Astrocyte (in vitro differentiated cells and primary cell): ENCODE results near the gene MELTF. TPM values are rescaled to one million over a fixed set of nuclear protein-coding genes. Genes with fewer than 3 reads are reported as not detected.

Source experiments
- DNase-seq: peaks from one replicate; pipeline ENCODE4 v3.0.0-alpha.2; 2010; ENCODE audit warnings: low read depth
- FAIRE-seq: peaks from 2 replicates; lab custom pipeline; 2011; peaks lifted over from hg19 to GRCh38; lab: Jason Lieb, UNC
- H2AFZ ChIP-seq: 2 replicates; pipeline ENCODE4 v1.6.0; 2012; ENCODE audit warnings: low read depth, low read length, inconsistent platforms
- H3K27ac ChIP-seq: 2 replicates; pipeline ENCODE4 v1.5.1; 2011; ENCODE audit warnings: low read depth, low read length, inconsistent platforms
- H3K27me3 ChIP-seq: 2 replicates; pipeline ENCODE4 v1.6.0; 2011; ENCODE audit warnings: low read length, inconsistent platforms; ENCODE audit not compliant: insufficient read depth
- H3K36me3 ChIP-seq: 2 replicates; pipeline ENCODE4 v1.5.1; 2011; ENCODE audit warnings: low read length, inconsistent platforms; ENCODE audit not compliant: insufficient read depth
- H3K4me1 ChIP-seq: 2 replicates; pipeline ENCODE4 v1.5.1; 2011; ENCODE audit warnings: low read length, inconsistent platforms; ENCODE audit not compliant: insufficient read depth
- H3K4me2 ChIP-seq: 2 replicates; pipeline ENCODE4 v1.6.0; 2012; ENCODE audit warnings: low read length, inconsistent platforms
- H3K4me3 ChIP-seq: 2 replicates; pipeline ENCODE4 v1.5.1; 2011; ENCODE audit warnings: low read depth, mild to moderate bottlenecking, low read length, inconsistent platforms; ENCODE audit not compliant: insufficient read depth
- H3K79me2 ChIP-seq: 2 replicates; pipeline ENCODE4 v1.6.0; 2012; ENCODE audit warnings: mild to moderate bottlenecking, low read length, inconsistent platforms; ENCODE audit not compliant: insufficient read depth
- H3K9ac ChIP-seq: 2 replicates; pipeline ENCODE4 v1.6.0; 2012; ENCODE audit warnings: mild to moderate bottlenecking, low read length, inconsistent platforms
- H3K9me3 ChIP-seq: 2 replicates; pipeline ENCODE4 v1.5.1; 2012; ENCODE audit warnings: low read depth, mild to moderate bottlenecking, low read length, inconsistent platforms; ENCODE audit not compliant: insufficient read depth
- H4K20me1 ChIP-seq: 2 replicates; pipeline ENCODE4 v1.6.0; 2012; ENCODE audit warnings: low read length, inconsistent platforms; ENCODE audit not compliant: insufficient read depth
- H3K27ac Mint-ChIP-seq: one replicate; pipeline ENCODE4 v1.8.0; 2021; ENCODE audit warnings: mild to moderate bottlenecking, mixed read lengths; ENCODE audit not compliant: unreplicated experiment
- H3K27me3 Mint-ChIP-seq: one replicate; pipeline ENCODE4 v1.8.0; 2021; ENCODE audit warnings: low read depth, mixed read lengths; ENCODE audit not compliant: unreplicated experiment
- H3K36me3 Mint-ChIP-seq: one replicate; pipeline ENCODE4 v1.8.0; 2021; ENCODE audit warnings: low read depth, mixed read lengths; ENCODE audit not compliant: unreplicated experiment
- H3K4me1 Mint-ChIP-seq: one replicate; pipeline ENCODE4 v1.8.0; 2021; ENCODE audit warnings: low read depth, mixed read lengths; ENCODE audit not compliant: unreplicated experiment
- H3K4me3 Mint-ChIP-seq: one replicate; pipeline ENCODE4 v1.8.0; 2021; ENCODE audit warnings: mild to moderate bottlenecking, moderate library complexity, mixed read lengths; ENCODE audit not compliant: unreplicated experiment
- H3K9me3 Mint-ChIP-seq: one replicate; pipeline ENCODE4 v1.8.0; 2021; ENCODE audit warnings: mild to moderate bottlenecking, mixed read lengths; ENCODE audit not compliant: unreplicated experiment
- EZH2 ChIP-seq: IDR thresholded peaks from 2 replicates; pipeline ENCODE4 v1.6.1; 2012; ENCODE audit warnings: mild to moderate bottlenecking, low read length, inconsistent platforms; ENCODE audit not compliant: insufficient read depth
- total RNA-seq: library from RNA; stranded (reverse); gene quantifications from 2 replicates; pipeline ENCODE4 v1.2.1, GENCODE V29; 2021
- TF ChIP-seq, protein P1 (sequence below): IDR thresholded peaks from 2 replicates; pipeline ENCODE4 v1.5.1; 2011; ENCODE audit warnings: low read depth, mild to moderate bottlenecking, inconsistent platforms, low read length, moderate library complexity; ENCODE audit not compliant: insufficient read depth

MELTF gene
- total RNA-seq, 1 donor from 2014 or later: 24.0 TPM

DNA sequence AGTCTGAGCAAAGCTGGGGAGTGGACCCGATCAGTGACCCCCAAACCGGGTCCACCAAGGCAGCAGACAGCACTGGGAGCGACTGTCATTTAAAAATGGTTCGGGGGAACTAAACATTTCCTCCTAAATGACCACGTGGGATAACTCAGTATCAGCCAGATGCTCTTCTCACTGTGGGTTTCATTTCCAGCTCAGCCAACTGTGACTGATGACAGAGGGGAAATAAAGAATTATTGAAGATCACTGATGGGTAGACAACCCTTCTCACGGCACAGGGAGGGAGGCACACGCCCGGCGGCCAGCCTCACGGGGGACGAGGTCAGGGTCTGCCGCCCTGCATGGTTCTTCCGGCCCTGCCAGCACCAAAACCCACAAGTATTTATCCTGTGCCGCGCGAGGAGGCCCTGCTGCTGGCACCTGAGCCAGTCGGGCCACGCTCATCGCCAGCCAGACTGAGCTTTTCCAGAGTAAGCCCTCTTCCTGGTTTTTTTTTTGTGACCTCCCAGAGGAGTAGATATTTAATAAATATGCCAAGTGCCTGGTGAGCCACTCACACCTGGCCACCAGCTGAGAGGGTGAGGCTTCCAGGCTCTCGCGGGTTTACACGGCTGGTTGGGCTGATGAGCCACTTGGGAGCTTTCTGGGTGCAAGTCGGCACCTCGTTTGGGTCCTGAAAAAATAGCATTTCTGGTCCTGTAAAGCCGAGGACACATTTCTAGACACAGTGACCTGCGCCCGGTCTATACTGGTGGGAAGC, 6.2 kb downstream of the MELTF start:
- Histone ChIP-seq H3K36me3 (no peaks in the 10 kb centered on the region), H3K9ac (no peak overlapping the region), H4K20me1 (no peaks in the 10 kb centered on the region), H3K4me1 (no peaks in the 10 kb centered on the region), H3K79me2 (no peaks in the 10 kb centered on the region), H3K9me3 (no peaks in the 10 kb centered on the region), H3K4me2 (no peak overlapping the region), H3K27ac (no peak overlapping the region), H3K4me3 (no peak overlapping the region), H2AFZ (no peak overlapping the region), H3K27me3 (peaks cover 15% of the 10 kb centered on the region)
- FAIRE-seq (no peak), DNase-seq (no peak)
- peaks cover 9% of the 10 kb centered on the region for H3K36me3 Mint-ChIP-seq
- peaks cover 39% of the 10 kb centered on the region for H3K27me3 Mint-ChIP-seq
- no peak for TF ChIP-seq EZH2
- peaks cover 2% of the 10 kb centered on the region for H3K4me1 Mint-ChIP-seq
- H3K27ac Mint-ChIP-seq: no peak overlapping the region
- no peak overlapping the region for H3K4me3 Mint-ChIP-seq
- H3K9me3 Mint-ChIP-seq: no peaks in the 10 kb centered on the region

DNA sequence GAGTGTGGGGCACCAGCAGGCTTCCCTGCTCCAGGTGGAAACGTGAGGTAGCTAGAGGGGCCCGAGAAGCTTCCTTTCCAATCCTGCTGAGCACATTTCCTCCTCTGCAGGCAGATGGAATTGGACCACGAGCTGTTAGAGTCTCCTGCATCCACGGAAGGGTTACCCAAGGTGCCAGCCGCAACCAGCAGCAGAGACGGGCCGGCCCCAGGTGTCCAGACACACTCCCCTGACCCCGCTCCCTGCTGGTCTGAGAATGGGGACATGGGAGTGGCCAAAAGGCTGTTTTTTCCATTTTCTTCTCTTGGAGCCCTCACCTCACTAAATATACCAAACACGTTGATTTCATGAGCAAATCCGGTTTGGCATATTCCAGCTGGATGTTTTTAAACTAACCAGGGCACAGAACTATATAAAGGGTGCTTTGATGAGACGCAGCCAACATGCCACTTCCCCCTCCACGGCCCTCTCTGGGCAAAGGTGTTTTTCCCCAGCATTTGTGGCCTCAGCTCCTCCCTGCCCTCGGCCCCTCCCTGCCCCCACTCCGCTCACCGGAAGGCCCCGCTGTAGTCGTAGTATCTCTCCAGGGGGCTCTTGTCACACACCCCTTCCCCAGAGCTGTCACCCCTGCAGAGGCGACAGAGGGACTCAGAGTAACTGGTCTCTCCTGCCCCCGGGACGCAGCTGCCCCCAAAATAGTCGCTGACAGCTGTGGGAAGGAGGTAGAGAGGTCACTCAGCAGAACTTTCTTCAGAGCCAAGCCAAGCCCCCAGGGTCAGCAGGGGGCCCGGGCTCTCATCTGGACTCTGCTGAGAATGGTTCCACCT, 7.0 kb downstream of the MELTF start:
- peaks cover 9% of the 10 kb centered on the region for H3K36me3 Mint-ChIP-seq
- DNase-seq (no peak), FAIRE-seq (no peak)
- Histone ChIP-seq H3K36me3 (no peaks in the 10 kb centered on the region), H3K9me3 (no peaks in the 10 kb centered on the region), H3K27ac (no peak overlapping the region), H3K4me2 (no peak overlapping the region), H3K4me1 (no peaks in the 10 kb centered on the region), H3K9ac (no peak overlapping the region), H3K27me3 (peaks cover 15% of the 10 kb centered on the region), H3K4me3 (no peak overlapping the region), H3K79me2 (no peaks in the 10 kb centered on the region), H2AFZ (no peak overlapping the region), H4K20me1 (no peaks in the 10 kb centered on the region)
- H3K27me3 Mint-ChIP-seq: peaks cover 39% of the 10 kb centered on the region
- H3K27ac Mint-ChIP-seq: no peak overlapping the region
- no peaks in the 10 kb centered on the region for H3K9me3 Mint-ChIP-seq
- H3K4me3 Mint-ChIP-seq: no peak overlapping the region
- TF ChIP-seq, protein P1, sequence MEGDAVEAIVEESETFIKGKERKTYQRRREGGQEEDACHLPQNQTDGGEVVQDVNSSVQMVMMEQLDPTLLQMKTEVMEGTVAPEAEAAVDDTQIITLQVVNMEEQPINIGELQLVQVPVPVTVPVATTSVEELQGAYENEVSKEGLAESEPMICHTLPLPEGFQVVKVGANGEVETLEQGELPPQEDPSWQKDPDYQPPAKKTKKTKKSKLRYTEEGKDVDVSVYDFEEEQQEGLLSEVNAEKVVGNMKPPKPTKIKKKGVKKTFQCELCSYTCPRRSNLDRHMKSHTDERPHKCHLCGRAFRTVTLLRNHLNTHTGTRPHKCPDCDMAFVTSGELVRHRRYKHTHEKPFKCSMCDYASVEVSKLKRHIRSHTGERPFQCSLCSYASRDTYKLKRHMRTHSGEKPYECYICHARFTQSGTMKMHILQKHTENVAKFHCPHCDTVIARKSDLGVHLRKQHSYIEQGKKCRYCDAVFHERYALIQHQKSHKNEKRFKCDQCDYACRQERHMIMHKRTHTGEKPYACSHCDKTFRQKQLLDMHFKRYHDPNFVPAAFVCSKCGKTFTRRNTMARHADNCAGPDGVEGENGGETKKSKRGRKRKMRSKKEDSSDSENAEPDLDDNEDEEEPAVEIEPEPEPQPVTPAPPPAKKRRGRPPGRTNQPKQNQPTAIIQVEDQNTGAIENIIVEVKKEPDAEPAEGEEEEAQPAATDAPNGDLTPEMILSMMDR: no peak
- no peak for TF ChIP-seq EZH2
- peaks cover 2% of the 10 kb centered on the region for H3K4me1 Mint-ChIP-seq

- Histone ChIP-seq H3K4me2 (no peak overlapping the region), H3K4me3 (no peak overlapping the region), H3K4me1 (no peaks in the 10 kb centered on the region), H3K79me2 (no peaks in the 10 kb centered on the region), H3K9me3 (no peaks in the 10 kb centered on the region), H4K20me1 (no peaks in the 10 kb centered on the region), H3K27ac (no peak overlapping the region), H2AFZ (no peak overlapping the region), H3K9ac (no peak overlapping the region), H3K27me3 (peaks cover 15% of the 10 kb centered on the region), H3K36me3 (no peaks in the 10 kb centered on the region)
- no peak for TF ChIP-seq EZH2
- TF ChIP-seq, protein P1: no peak
- H3K4me3 Mint-ChIP-seq: no peak overlapping the region
- H3K27me3 Mint-ChIP-seq: peaks cover 39% of the 10 kb centered on the region
- FAIRE-seq (no peak), DNase-seq (no peak)
- H3K4me1 Mint-ChIP-seq: peaks cover 2% of the 10 kb centered on the region
- H3K9me3 Mint-ChIP-seq: no peaks in the 10 kb centered on the region
- H3K36me3 Mint-ChIP-seq: peaks cover 7% of the 10 kb centered on the region
- H3K27ac Mint-ChIP-seq: no peak overlapping the region
Measured at GRCh38 chr3:197021729-197022404, 7.8 kb downstream of the MELTF start.
